ENCODE results near the gene SLC39A9. TPM values are rescaled to one million over a fixed set of nuclear protein-coding genes. Genes with fewer than 3 reads are reported as not detected.

The SLC39A9 gene
- total RNA-seq, 1 experiment from 2014 or later, result 80.8 TPM

- H3K27me3 ChIP-seq (ENCODE audit: low read length), result peaks cover 23% of the 10 kb centered on the region; the same call in 1 of the 2 replicates
- ChIA-PET CTCF (no interaction called here), POLR2A (ENCODE audit: unreplicated experiment) (no interaction called here)
- DNase-seq (no peak), ATAC-seq (no peak)
- no peaks in the 10 kb centered on the region for H3K4me1 ChIP-seq (ENCODE audit: insufficient read depth, low read length)
- TF ChIP-seq, protein P1, sequence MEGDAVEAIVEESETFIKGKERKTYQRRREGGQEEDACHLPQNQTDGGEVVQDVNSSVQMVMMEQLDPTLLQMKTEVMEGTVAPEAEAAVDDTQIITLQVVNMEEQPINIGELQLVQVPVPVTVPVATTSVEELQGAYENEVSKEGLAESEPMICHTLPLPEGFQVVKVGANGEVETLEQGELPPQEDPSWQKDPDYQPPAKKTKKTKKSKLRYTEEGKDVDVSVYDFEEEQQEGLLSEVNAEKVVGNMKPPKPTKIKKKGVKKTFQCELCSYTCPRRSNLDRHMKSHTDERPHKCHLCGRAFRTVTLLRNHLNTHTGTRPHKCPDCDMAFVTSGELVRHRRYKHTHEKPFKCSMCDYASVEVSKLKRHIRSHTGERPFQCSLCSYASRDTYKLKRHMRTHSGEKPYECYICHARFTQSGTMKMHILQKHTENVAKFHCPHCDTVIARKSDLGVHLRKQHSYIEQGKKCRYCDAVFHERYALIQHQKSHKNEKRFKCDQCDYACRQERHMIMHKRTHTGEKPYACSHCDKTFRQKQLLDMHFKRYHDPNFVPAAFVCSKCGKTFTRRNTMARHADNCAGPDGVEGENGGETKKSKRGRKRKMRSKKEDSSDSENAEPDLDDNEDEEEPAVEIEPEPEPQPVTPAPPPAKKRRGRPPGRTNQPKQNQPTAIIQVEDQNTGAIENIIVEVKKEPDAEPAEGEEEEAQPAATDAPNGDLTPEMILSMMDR (conservative IDR thresholded peaks at IDR 0.05; ENCODE audit: low read depth, low read length), result no peak
- TF ChIP-seq EZH2phosphoT487 (IDR thresholded peaks at IDR 0.05; ENCODE audit: borderline replicate concordance, low read length) (no peak), EZH2 (IDR thresholded peaks at IDR 0.05; ENCODE audit: low read length, unreplicated experiment) (no peak)
- no peaks in the 10 kb centered on the region for H3K36me3 ChIP-seq (ENCODE audit: low read depth, low read length)
- H3K9ac ChIP-seq (ENCODE audit: low read length), result no peak overlapping the region
- no peak overlapping the region for H2AFZ ChIP-seq (ENCODE audit: low read length)
- H3K9me2 ChIP-seq (replicated peaks; ENCODE audit: low read length), result no peaks in the 10 kb centered on the region
- intact Hi-C loops (cut with micrococcal nuclease), result no loop called here
- no peaks in the 10 kb centered on the region for H3K79me2 ChIP-seq (ENCODE audit: low read length)
- no peaks in the 10 kb centered on the region for H3K9me3 ChIP-seq (ENCODE audit: low read length)
- H3K27ac ChIP-seq (ENCODE audit: low read length), result no peak overlapping the region
- no peak overlapping the region for H3K4me2 ChIP-seq (ENCODE audit: low read length)
- no peaks in the 10 kb centered on the region for H4K20me1 ChIP-seq (ENCODE audit: low read length)
- H3K4me3 ChIP-seq (ENCODE audit: low read length), result no peak overlapping the region
- BruUV-seq (replicated peaks), result no TSS peak
- H3F3A ChIP-seq (ENCODE audit: low read length, unreplicated experiment), result no peaks in the 10 kb centered on the region
Observed at GRCh38 chr14:69490219-69490918, 91.9 kb downstream of the SLC39A9 start.

DNA sequence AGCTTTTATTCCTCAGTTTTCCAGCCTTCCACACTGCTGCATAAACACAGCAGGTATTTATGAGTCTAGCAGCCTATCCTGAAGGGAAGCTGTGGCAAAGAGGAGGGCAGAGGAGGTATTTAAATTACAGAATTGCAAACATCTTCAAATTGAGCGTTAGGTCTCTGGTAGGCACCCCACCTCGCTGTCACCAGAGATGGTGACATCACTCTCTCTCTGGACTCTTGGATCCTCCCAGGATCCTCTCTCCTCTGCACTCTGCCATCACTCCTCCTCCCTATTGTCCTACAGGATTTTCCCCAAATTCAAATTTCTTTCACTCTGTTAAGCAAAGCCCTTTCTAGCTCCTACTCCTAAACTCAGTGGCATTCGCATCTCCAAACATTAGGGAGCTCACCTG lies 92.7 kb downstream of the SLC39A9 start:
- CTCF ChIA-PET, result no interaction called here
- TF ChIP-seq EZH2 (IDR thresholded peaks at IDR 0.05; ENCODE audit: low read length, unreplicated experiment), result no peak
- TF ChIP-seq, protein P1 (conservative IDR thresholded peaks at IDR 0.05; ENCODE audit: low read depth, low read length), result no peak
- TF ChIP-seq EZH2phosphoT487 (IDR thresholded peaks at IDR 0.05; ENCODE audit: borderline replicate concordance, low read length), result no peak
- H3K9me3 ChIP-seq (ENCODE audit: low read length), result no peaks in the 10 kb centered on the region
- H4K20me1 ChIP-seq (ENCODE audit: low read length), result no peaks in the 10 kb centered on the region
- H3K79me2 ChIP-seq (ENCODE audit: low read length), result no peaks in the 10 kb centered on the region
- ATAC-seq (no peak), DNase-seq (no peak)
- H3K9me2 ChIP-seq (replicated peaks; ENCODE audit: low read length), result no peaks in the 10 kb centered on the region
- POLR2A ChIA-PET (ENCODE audit: unreplicated experiment), result interaction anchor here (0.6 kb wide), 1 partner anchor 698 kb away, joined by 3 read pairs; the partner anchor contains the start of gene ZFP36L1
- intact Hi-C loops (cut with micrococcal nuclease), result no loop called here
- H3K27ac ChIP-seq (ENCODE audit: low read length), result no peak overlapping the region
- peaks cover 17% of the 10 kb centered on the region; the same call in 1 of the 2 replicates for H3K27me3 ChIP-seq (ENCODE audit: low read length)
- no peak overlapping the region for H3K4me2 ChIP-seq (ENCODE audit: low read length)
- H2AFZ ChIP-seq (ENCODE audit: low read length), result no peak overlapping the region
- no peaks in the 10 kb centered on the region for H3F3A ChIP-seq (ENCODE audit: low read length, unreplicated experiment)
- H3K4me1 ChIP-seq (ENCODE audit: insufficient read depth, low read length), result no peaks in the 10 kb centered on the region
- H3K4me3 ChIP-seq (ENCODE audit: low read length), result no peak overlapping the region
- no peaks in the 10 kb centered on the region for H3K36me3 ChIP-seq (ENCODE audit: low read depth, low read length)
- no peak overlapping the region for H3K9ac ChIP-seq (ENCODE audit: low read length)
- BruUV-seq (replicated peaks), result no TSS peak

GRCh38 chr14:69493038-69493437 lies 94.5 kb downstream of the SLC39A9 start:
- intact Hi-C loops (cut with micrococcal nuclease), result no loop called here
- Histone ChIP-seq H3F3A (ENCODE audit: low read length, unreplicated experiment) (no peaks in the 10 kb centered on the region), H3K4me3 (ENCODE audit: low read length) (no peak overlapping the region), H3K79me2 (ENCODE audit: low read length) (no peaks in the 10 kb centered on the region), H3K4me2 (ENCODE audit: low read length) (no peak overlapping the region), H3K9ac (ENCODE audit: low read length) (no peak overlapping the region), H3K27ac (ENCODE audit: low read length) (no peak overlapping the region), H3K4me1 (ENCODE audit: insufficient read depth, low read length) (no peaks in the 10 kb centered on the region), H3K36me3 (ENCODE audit: low read depth, low read length) (no peaks in the 10 kb centered on the region), H3K9me3 (ENCODE audit: low read length) (no peaks in the 10 kb centered on the region), H3K9me2 (replicated peaks; ENCODE audit: low read length) (no peaks in the 10 kb centered on the region), H4K20me1 (ENCODE audit: low read length) (no peaks in the 10 kb centered on the region), H2AFZ (ENCODE audit: low read length) (no peak overlapping the region), H3K27me3 (ENCODE audit: low read length) (peaks cover 13% of the 10 kb centered on the region; the same call in 1 of the 2 replicates)
- CTCF ChIA-PET, result no interaction called here
- POLR2A ChIA-PET (ENCODE audit: unreplicated experiment), result interaction anchor here (0.6 kb wide), 1 partner anchor 10 kb away, joined by 20 read pairs; no protein-coding TSS in a partner anchor
- BruUV-seq (replicated peaks), result no TSS peak
- no peak for DNase-seq
- TF ChIP-seq EZH2 (IDR thresholded peaks at IDR 0.05; ENCODE audit: low read length, unreplicated experiment) (no peak), EZH2phosphoT487 (IDR thresholded peaks at IDR 0.05; ENCODE audit: borderline replicate concordance, low read length) (no peak)
- TF ChIP-seq, protein P1 (conservative IDR thresholded peaks at IDR 0.05; ENCODE audit: low read depth, low read length), result no peak
- no peak for ATAC-seq
